A549 treated with ZK216348 at 1 μM for 4 hours (cell line): ENCODE measurements around the gene NT5M. TPM values are rescaled to one million over a fixed set of nuclear protein-coding genes. Genes with fewer than 3 reads are reported as not detected.

ENCODE experiments used
- total RNA-seq: library from RNA; stranded (reverse); fragments of 200-300 nt; extraction: Qiagen RNA extraction; gene quantifications from 5 replicates; pipeline ENCODE4 v1.2.3, GENCODE V29; 2022; ENCODE audit warnings: low read depth

NT5M gene
- total RNA-seq = 6.0 to 13.4 TPM (median 11.0 TPM) in 5 replicates

GRCh38 chr17:17303010-17303846, at the start of gene NT5M:
TSS of gene NT5M (plus strand) at chr17:17303373. CDS start at chr17:17303551, 178 bp downstream.

GRCh38 chr17:17280613-17281549, 22.3 kb upstream of the NT5M start, which contains the start of gene COPS3:
TSS of gene COPS3 (minus strand) at chr17:17281246. CDS start at chr17:17281186, 60 bp downstream.

Other genes starting within 250 kb of the NT5M start
- gene PLD6, start 97.0 kb upstream of the NT5M start, total RNA-seq = 6.5 to 8.2 TPM (median 7.3 TPM) in 5 replicates
- gene FLCN, start 66.2 kb upstream of the NT5M start, total RNA-seq = 23.7 to 37.0 TPM (median 35.4 TPM) in 5 replicates
- 134 to 156 TPM (median 151 TPM) in 5 replicates for gene COPS3, start 22.1 kb upstream of the NT5M start, total RNA-seq
- 14.4 to 21.9 TPM (median 19.4 TPM) in 5 replicates for gene MED9, start 173.6 kb downstream of the NT5M start, total RNA-seq
- 0.51 to 1.5 TPM (median 1.2 TPM) in 5 replicates for gene RASD1, start 193.0 kb downstream of the NT5M start, total RNA-seq